ENCODE measurements around the gene EFHD2.
A peak's percentile ranks its signal among the peaks of the same experiment; 100 is the strongest.
"Not testable (repeated sequence)": the region's sequence is repeated elsewhere in the genome, so short reads cannot be mapped to it uniquely, and the experiment has no call there.

Gene EFHD2

DNA sequence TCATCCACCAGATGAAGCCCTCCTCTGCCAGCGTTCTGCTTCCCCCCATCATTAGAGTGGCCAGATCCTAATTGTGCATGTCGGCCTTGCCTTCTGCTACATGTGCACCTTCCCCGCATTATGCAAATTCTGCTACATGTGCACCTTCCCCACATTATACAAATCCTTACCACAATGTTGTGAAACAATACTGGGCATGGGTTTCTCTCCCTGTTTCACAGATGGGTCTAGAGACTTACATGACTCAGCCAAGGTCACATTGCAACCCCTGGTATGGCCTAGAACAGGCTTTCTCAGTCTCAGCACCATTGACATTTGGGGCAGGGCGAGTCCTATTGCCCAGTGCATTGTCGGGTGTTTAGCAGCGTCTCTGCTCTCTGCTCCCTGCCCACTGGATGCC, 45.8 kb downstream of the EFHD2 start:
- peak; percentile 87 for DNase-seq

- DNase-seq: no peak
These were observed 46.7 kb downstream of the EFHD2 start, which contains the start of gene CELA2A for GRCh38 chr1:15456313-15456954. Gene CELA2A, plus strand, starts transcription at chr1:15456732. Its CDS starts 22 bp downstream, at chr1:15456754.

GRCh38 chr1:15457585-15457984, 47.9 kb downstream of the EFHD2 start:
- no peak for DNase-seq

DNA sequence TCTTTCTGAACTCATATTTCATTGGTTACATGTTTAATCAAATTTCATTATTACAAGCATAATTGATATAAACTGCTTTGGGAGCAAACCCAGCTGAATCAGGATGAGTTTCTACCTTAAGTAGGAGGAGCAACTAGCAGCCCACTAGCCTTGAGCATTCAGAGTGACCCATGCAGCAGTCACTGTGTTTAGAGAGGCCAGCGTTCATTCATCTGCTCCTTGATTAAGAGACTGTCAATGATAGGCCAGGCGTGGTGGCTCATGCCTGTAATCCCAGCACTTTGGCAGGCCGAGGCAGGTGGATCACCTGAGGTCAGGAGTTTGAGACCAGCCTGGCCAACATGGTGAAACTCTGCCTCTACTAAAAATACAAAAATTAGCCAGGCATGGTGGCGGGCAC, 48.7 kb downstream of the EFHD2 start:
- DNase-seq: not testable (repeated sequence)

GRCh38 chr1:15459771-15460707, 50.4 kb downstream of the EFHD2 start:
- DNase-seq: peak; percentile 77

DNA sequence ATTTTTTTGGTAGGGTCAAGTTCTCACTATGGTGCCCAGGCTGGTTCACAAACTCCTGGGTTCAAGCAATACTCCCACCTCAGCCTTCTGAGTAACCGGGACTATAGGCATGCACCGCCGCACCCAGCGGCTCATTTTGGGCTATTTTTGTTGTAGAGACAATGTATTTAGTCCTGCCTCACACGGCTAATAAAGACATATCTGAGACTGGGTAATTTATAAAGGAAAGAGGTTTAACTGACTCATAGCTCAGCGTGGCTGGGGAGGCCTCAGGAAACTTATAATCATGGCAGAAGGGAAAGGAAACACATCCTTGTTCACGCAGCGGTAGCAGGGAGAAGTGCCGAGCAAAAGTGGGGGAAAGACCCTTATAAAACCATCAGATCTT, 51.0 kb downstream of the EFHD2 start:
- DNase-seq: no peak

- not testable (repeated sequence) for DNase-seq
These were observed 53.5 kb downstream of the EFHD2 start for GRCh38 chr1:15463064-15463800.

- DNase-seq: not testable (repeated sequence)
These were observed 54.2 kb downstream of the EFHD2 start for GRCh38 chr1:15463926-15464322.

DNA sequence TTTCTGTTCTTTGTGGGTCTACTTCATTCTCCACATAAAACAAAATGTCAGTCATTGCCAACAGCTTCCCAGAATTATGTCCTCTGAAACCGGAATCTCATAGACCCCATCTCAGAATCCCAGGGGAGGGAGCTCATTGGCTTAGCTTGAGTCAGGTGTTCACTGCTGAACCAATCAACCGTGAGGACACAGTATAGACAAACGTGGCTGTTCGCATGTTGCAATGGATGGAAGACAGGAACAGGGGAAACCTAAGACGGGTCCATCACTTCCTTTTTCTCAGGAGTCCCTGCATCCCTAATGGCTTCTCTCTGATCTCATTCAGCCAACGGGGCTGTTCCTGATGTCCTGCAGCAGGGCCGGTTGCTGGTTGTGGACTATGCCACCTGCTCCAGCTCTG, 56.0 kb downstream of the EFHD2 start:
- DNase-seq: peak; percentile 72

DNA sequence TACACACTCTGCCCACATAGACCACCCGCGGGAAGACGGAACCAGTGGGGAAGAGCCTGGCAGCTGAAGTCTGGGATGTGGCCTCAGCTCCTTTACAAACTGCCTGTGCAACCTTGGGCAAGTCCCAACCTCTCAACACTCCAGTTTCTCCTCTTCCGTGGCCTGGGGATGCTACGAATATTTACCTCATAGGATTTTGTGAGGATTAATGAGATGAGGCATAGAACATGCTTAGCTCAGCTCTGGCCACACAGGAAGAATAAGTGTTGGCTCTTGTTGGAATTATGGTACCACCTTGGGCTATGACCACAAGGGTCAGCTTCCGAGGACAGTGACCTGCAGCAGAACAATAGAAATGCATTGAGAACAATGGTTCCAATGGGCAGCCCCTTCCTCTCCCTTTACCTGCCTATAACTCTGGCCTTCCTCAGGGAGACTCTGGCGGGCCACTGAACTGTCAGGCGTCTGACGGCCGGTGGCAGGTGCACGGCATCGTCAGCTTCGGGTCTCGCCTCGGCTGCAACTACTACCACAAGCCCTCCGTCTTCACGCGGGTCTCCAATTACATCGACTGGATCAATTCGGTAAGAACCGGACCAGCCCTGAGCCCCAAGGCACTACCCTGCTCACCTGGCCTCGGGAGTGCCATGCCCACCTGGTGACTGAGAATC, 57.4 kb downstream of the EFHD2 start:
- DNase-seq: not testable (repeated sequence)

DNA sequence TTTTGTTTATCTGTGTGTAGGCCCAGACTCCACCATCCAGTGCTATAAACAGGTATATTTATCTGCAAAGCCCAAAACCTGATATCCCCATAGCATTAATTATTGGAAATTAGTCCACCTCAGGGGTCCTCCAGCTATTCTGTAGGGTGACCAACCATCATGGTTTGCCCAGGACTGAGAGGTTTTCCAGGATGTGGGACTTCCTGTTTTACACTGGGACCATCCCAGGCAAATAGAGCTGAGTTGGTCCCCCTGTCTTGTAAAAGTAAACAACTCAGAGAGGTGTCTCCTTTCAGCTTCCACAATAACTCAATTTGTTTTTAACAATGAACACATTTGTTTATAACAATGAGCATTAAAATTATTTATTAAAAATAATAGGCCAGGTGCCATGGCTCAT, 58.5 kb downstream of the EFHD2 start:
- DNase-seq: no peak

DNA sequence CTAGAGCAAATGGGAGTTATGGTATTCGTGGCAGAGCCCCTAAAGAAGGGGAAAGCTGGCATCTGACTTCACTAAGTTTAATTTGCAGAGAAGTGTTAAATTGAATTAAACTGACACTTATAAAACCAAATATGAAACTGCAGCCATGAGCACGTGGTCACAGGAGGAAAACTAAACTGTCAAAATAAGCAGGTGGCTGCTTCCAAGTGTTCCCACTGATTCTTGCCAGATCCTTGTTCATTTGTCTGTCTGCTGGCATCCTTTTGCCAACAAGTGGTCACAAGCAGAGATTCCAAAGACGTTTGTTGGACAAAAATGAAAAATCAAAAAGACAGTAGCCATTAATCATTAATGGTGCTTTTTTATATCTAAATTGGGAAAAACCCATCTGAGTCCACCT, 59.7 kb downstream of the EFHD2 start:
- no peak for DNase-seq

- not testable (repeated sequence) for DNase-seq
These were observed 60.2 kb downstream of the EFHD2 start for GRCh38 chr1:15469821-15470448.

- DNase-seq: not testable (repeated sequence)
These were observed 61.4 kb downstream of the EFHD2 start for GRCh38 chr1:15471067-15471466.

DNA sequence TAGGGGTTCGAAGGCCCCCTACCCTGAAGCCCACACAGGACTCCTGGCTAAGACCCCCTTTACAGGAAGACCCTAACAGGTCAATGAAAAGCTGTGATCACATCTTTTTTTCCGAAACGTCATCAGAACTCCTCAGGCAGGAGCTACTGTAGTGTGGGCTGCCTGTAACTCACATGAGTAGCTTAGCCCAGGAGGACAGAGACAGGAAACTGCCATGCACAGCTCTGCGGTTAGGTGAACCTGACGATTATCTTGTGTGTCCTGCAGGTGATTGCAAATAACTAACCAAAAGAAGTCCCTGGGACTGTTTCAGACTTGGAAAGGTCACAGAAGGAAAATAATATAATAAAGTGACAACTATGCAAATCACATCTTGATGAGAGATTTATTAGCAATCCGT, 62.0 kb downstream of the EFHD2 start:
- not testable (repeated sequence) for DNase-seq

DNA sequence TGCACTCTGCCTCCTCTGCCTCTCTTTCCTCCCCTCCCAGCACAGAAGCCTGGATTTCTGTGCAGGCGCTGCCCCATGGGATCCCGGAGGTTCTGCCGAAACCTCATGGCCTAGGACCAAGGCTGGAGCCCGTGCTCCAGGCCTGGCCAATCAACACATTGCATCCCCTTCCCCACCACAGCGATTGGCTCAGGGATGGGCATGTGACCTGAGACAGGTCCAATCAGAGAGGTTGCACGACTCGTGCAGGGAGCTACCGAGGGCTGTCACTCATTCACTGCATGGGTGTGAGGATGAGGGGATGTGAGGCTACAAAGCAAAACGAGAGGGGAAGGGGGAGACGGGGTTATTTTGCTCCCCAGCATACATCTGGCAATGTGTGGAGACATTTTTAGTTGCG, 62.9 kb downstream of the EFHD2 start:
- no peak for DNase-seq

GRCh38 chr1:15475752-15476314, 66.1 kb downstream of the EFHD2 start, which contains the start of gene CELA2B:
Gene CELA2B, plus strand, starts transcription at chr1:15476104. Its CDS starts 22 bp downstream, at chr1:15476126.
- no peak for DNase-seq

- DNase-seq: no peak
These were observed 67.2 kb downstream of the EFHD2 start for GRCh38 chr1:15476927-15477326.

GRCh38 chr1:15477646-15478212, 68.0 kb downstream of the EFHD2 start:
- DNase-seq: no peak
